WTC11 (cell line): ENCODE results near the gene OR2W3. TPM values are rescaled to one million over a fixed set of nuclear protein-coding genes. Genes with fewer than 3 reads are reported as not detected.
A peak's percentile ranks its signal among the peaks of the same experiment; 100 is the strongest.

ENCODE experiments used
- ATAC-seq: fragments of 200-7000 bp; cut with Tn5 transposase; 2 replicates; pipeline ENCODE4 v1.10.0; 2021; ENCODE audit warnings: mild to moderate bottlenecking, moderate library complexity
- CTCF ChIA-PET: fragments of 300-600 bp; sonication (Branson Sonifier 250); formaldehyde crosslinking; loops from one replicate; lab custom pipeline; 2021; ENCODE audit warnings: antibody characterized with exemption; lab: Charles Lee
- POLR2A ChIA-PET: fragments of 350-600 bp; sonication (Branson Sonifier 250); formaldehyde crosslinking; loops from one replicate; lab custom pipeline; 2021; ENCODE audit warnings: antibody characterized with exemption; lab: Charles Lee
- DNase-seq: peaks from one replicate; pipeline ENCODE4 v3.0.0; 2021; ENCODE audit warnings: low spot score
- H3K27ac Mint-ChIP-seq: 2 replicates; pipeline ENCODE4 v1.8.0; 2021; ENCODE audit warnings: mixed read lengths
- H3K27me3 Mint-ChIP-seq: 2 replicates; pipeline ENCODE4 v1.8.0; 2021; ENCODE audit warnings: low read depth, mild to moderate bottlenecking, moderate library complexity, mixed read lengths
- H3K36me3 Mint-ChIP-seq: 2 replicates; pipeline ENCODE4 v1.8.0; 2021; ENCODE audit warnings: mixed read lengths
- H3K4me1 Mint-ChIP-seq: 2 replicates; pipeline ENCODE4 v1.8.0; 2022; ENCODE audit warnings: mixed read lengths
- H3K4me3 Mint-ChIP-seq: 2 replicates; pipeline ENCODE4 v1.8.0; 2021; ENCODE audit warnings: mild to moderate bottlenecking, moderate library complexity, mixed read lengths
- H3K9me3 Mint-ChIP-seq: 2 replicates; pipeline ENCODE4 v1.8.0; 2021; ENCODE audit warnings: mixed read lengths
- ATF1 ChIP-seq: sonication (generic); formaldehyde crosslinking; IDR thresholded peaks from 2 replicates; pipeline ENCODE4 v1.8.1; 2023; ENCODE audit warnings: mild to moderate bottlenecking, moderate library complexity, missing genetic modification reagents
- ELF4 ChIP-seq: sonication (generic); formaldehyde crosslinking; IDR thresholded peaks from 2 replicates; pipeline ENCODE4 v1.8.1; 2022; ENCODE audit warnings: low read depth, mild to moderate bottlenecking, moderate library complexity, missing genetic modification reagents
- ESRRA ChIP-seq: sonication (generic); formaldehyde crosslinking; IDR thresholded peaks from 2 replicates; pipeline ENCODE4 v1.8.1; 2022; ENCODE audit warnings: mild to moderate bottlenecking, missing genetic modification reagents, borderline replicate concordance
- FOXJ3 ChIP-seq: sonication (generic); formaldehyde crosslinking; IDR thresholded peaks from 2 replicates; pipeline ENCODE4 v1.9.0; 2021; ENCODE audit warnings: missing genetic modification reagents, mild to moderate bottlenecking, borderline replicate concordance
- FOXK1 ChIP-seq: sonication (generic); formaldehyde crosslinking; IDR thresholded peaks from 2 replicates; pipeline ENCODE4 v1.8.0; 2022; ENCODE audit warnings: mild to moderate bottlenecking, moderate library complexity, missing genetic modification reagents
- FOXP1 ChIP-seq: sonication (generic); formaldehyde crosslinking; IDR thresholded peaks from 2 replicates; pipeline ENCODE4 v1.8.0; 2022; ENCODE audit warnings: missing genetic modification reagents, mild to moderate bottlenecking, moderate library complexity, borderline replicate concordance
- GABPB1 ChIP-seq: sonication (generic); formaldehyde crosslinking; IDR thresholded peaks from 2 replicates; pipeline ENCODE4 v1.8.1; 2023; ENCODE audit warnings: mild to moderate bottlenecking, missing genetic modification reagents
- HMGXB4 ChIP-seq: sonication (generic); formaldehyde crosslinking; IDR thresholded peaks from 2 replicates; pipeline ENCODE4 v1.8.1; 2023; ENCODE audit warnings: mild to moderate bottlenecking, moderate library complexity, missing genetic modification reagents
- JAZF1 ChIP-seq: fragments of 250-450 bp; sonication (Bioruptor Pico); IDR thresholded peaks from 2 replicates; pipeline ENCODE4 v1.9.0; 2021; ENCODE audit warnings: moderate library complexity, mild to moderate bottlenecking, inconsistent platforms
- NR1H2 ChIP-seq: sonication (generic); formaldehyde crosslinking; IDR thresholded peaks from 2 replicates; pipeline ENCODE4 v1.9.0; 2021; ENCODE audit warnings: mild to moderate bottlenecking, moderate library complexity, missing genetic modification reagents
- NR2C2 ChIP-seq: sonication (generic); formaldehyde crosslinking; IDR thresholded peaks from 2 replicates; pipeline ENCODE4 v1.8.0; 2022; ENCODE audit warnings: mild to moderate bottlenecking, missing genetic modification reagents
- PREB ChIP-seq: sonication (generic); formaldehyde crosslinking; IDR thresholded peaks from 2 replicates; pipeline ENCODE4 v1.8.1; 2022; ENCODE audit warnings: mild to moderate bottlenecking, missing genetic modification reagents, moderate library complexity, borderline replicate concordance
- SMAD3 ChIP-seq: sonication (generic); formaldehyde crosslinking; IDR thresholded peaks from 2 replicates; pipeline ENCODE4 v1.8.0; 2022; ENCODE audit warnings: missing genetic modification reagents, mild to moderate bottlenecking, borderline replicate concordance
- ZNF138 ChIP-seq: sonication (generic); formaldehyde crosslinking; conservative IDR thresholded peaks from 2 replicates; pipeline ENCODE4 v1.8.1; 2022; ENCODE audit warnings: mild to moderate bottlenecking, moderate library complexity, missing genetic modification reagents
- ZNF219 ChIP-seq: sonication (generic); formaldehyde crosslinking; IDR thresholded peaks from 2 replicates; pipeline ENCODE4 v1.8.0; 2023; ENCODE audit warnings: missing genetic modification reagents, mild to moderate bottlenecking, borderline replicate concordance
- ZNF232 ChIP-seq: sonication (generic); formaldehyde crosslinking; IDR thresholded peaks from 2 replicates; pipeline ENCODE4 v1.8.0; 2022; ENCODE audit warnings: mild to moderate bottlenecking, missing genetic modification reagents
- ZNF263 ChIP-seq: sonication (generic); formaldehyde crosslinking; IDR thresholded peaks from 2 replicates; pipeline ENCODE4 v1.8.1; 2022; ENCODE audit warnings: low read depth, mild to moderate bottlenecking, moderate library complexity, missing genetic modification reagents
- ZNF423 ChIP-seq: fragments of 250-450 bp; sonication (Bioruptor Pico); IDR thresholded peaks from 2 replicates; pipeline ENCODE4 v2.1.2; 2022; ENCODE audit warnings: mild to moderate bottlenecking, moderate library complexity
- total RNA-seq: library from RNA; stranded (reverse); gene quantifications from 3 replicates; pipeline ENCODE4 v1.2.3, GENCODE V29; 2021
- TF ChIP-seq, protein P1 (sequence below): fragments of 200-600 bp; IDR thresholded peaks from 2 replicates; pipeline ENCODE4 v1.8.0; 2022; ENCODE audit warnings: antibody characterized with exemption
- TF ChIP-seq, protein P2 (sequence below): fragments of 250-450 bp; sonication (Bioruptor Pico); IDR thresholded peaks from 2 replicates; pipeline ENCODE4 v1.8.0; 2021; ENCODE audit warnings: mild to moderate bottlenecking
- TF ChIP-seq, protein P3 (sequence below): fragments of 250-450 bp; sonication (Bioruptor Pico); IDR thresholded peaks from 2 replicates; pipeline ENCODE4 v1.9.0; 2021; ENCODE audit warnings: mild to moderate bottlenecking, borderline replicate concordance
- TF ChIP-seq, protein P4 (sequence below): sonication (generic); formaldehyde crosslinking; IDR thresholded peaks from 2 replicates; pipeline ENCODE4 v1.8.0; 2022; ENCODE audit warnings: mild to moderate bottlenecking, missing genetic modification reagents

The OR2W3 gene
- total RNA-seq, 1 experiment from 2014 or later, result 0.17 TPM

DNA sequence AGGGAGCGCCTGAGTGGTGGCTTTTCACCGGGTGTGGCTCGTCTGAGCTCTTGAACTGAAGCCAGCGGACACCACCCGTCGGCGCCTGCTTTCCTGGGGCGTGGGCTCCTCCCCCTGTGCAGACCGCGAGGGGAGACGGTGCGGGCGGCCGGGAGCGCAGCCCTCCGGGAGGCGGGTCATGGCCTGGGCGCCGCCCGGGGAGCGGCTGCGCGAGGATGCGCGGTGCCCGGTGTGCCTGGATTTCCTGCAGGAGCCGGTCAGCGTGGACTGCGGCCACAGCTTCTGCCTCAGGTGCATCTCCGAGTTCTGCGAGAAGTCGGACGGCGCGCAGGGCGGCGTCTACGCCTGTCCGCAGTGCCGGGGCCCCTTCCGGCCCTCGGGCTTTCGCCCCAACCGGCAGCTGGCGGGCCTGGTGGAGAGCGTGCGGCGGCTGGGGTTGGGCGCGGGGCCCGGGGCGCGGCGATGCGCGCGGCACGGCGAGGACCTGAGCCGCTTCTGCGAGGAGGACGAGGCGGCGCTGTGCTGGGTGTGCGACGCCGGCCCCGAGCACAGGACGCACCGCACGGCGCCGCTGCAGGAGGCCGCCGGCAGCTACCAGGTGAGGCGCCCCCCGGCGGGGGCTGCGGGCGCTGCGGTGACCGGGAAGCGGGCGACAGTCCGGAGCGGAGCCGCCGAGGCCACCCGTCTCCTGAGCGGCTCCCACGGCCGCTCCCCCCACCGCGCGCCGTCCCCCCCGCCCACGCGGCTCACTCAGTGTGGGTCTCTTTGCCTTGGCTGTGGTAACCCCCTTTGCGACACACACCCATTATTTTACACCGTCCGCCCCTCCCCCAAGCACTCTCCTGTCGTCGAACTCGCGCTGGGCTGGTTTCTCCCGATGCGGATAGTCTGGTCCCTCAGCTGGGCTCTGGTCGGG lies 38.1 kb upstream of the OR2W3 start, which contains the start of gene TRIM58:
Gene TRIM58 (plus strand): TSS at position 119 of the 916 bp plus-strand sequence. CDS start 60 bp downstream, at position 179.
- H3K9me3 Mint-ChIP-seq, result peaks cover 24% of the 10 kb centered on the region
- H3K27me3 Mint-ChIP-seq, result peaks cover 16% of the 10 kb centered on the region
- DNase-seq (peak; percentile 39), ATAC-seq (peak; percentile 75)
- peak within 1 kb of the TSS; percentile 72 for H3K4me3 Mint-ChIP-seq
- CTCF ChIA-PET, result interaction anchor here (0.7 to 1.8 kb wide), 4 partner anchors 10 to 79 kb away, joined by 3 to 8 read pairs (median 4); no protein-coding TSS in a partner anchor
- H3K4me1 Mint-ChIP-seq, result peaks cover 10% of the 10 kb centered on the region; the same call in 1 of the 2 replicates
- peaks cover 15% of the 10 kb centered on the region for H3K36me3 Mint-ChIP-seq
- TF ChIP-seq PREB (CRISPR knock-in tag), result no peak
- TF ChIP-seq NR2C2 (CRISPR knock-in tag), result no peak
- TF ChIP-seq GABPB1 (CRISPR knock-in tag), result no peak
- TF ChIP-seq ZNF219 (CRISPR knock-in tag), result no peak
- TF ChIP-seq ZNF423, result peak; percentile 68; the same call in 1 of the 2 replicates
- peak; percentile 50; the same call in 1 of the 2 replicates for TF ChIP-seq HMGXB4 (CRISPR knock-in tag)
- peak; percentile 77; the same call in 1 of the 2 replicates for TF ChIP-seq ESRRA (CRISPR knock-in tag)
- TF ChIP-seq, protein P1, sequence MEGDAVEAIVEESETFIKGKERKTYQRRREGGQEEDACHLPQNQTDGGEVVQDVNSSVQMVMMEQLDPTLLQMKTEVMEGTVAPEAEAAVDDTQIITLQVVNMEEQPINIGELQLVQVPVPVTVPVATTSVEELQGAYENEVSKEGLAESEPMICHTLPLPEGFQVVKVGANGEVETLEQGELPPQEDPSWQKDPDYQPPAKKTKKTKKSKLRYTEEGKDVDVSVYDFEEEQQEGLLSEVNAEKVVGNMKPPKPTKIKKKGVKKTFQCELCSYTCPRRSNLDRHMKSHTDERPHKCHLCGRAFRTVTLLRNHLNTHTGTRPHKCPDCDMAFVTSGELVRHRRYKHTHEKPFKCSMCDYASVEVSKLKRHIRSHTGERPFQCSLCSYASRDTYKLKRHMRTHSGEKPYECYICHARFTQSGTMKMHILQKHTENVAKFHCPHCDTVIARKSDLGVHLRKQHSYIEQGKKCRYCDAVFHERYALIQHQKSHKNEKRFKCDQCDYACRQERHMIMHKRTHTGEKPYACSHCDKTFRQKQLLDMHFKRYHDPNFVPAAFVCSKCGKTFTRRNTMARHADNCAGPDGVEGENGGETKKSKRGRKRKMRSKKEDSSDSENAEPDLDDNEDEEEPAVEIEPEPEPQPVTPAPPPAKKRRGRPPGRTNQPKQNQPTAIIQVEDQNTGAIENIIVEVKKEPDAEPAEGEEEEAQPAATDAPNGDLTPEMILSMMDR, result peak; percentile 26; the same call in 1 of the 2 replicates
- TF ChIP-seq, protein P2, sequence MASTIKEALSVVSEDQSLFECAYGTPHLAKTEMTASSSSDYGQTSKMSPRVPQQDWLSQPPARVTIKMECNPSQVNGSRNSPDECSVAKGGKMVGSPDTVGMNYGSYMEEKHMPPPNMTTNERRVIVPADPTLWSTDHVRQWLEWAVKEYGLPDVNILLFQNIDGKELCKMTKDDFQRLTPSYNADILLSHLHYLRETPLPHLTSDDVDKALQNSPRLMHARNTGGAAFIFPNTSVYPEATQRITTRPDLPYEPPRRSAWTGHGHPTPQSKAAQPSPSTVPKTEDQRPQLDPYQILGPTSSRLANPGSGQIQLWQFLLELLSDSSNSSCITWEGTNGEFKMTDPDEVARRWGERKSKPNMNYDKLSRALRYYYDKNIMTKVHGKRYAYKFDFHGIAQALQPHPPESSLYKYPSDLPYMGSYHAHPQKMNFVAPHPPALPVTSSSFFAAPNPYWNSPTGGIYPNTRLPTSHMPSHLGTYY (CRISPR knock-in tag), result no peak
- H3K27ac Mint-ChIP-seq, result no peak within 1 kb of the TSS
- POLR2A ChIA-PET, result no interaction called here

DNA sequence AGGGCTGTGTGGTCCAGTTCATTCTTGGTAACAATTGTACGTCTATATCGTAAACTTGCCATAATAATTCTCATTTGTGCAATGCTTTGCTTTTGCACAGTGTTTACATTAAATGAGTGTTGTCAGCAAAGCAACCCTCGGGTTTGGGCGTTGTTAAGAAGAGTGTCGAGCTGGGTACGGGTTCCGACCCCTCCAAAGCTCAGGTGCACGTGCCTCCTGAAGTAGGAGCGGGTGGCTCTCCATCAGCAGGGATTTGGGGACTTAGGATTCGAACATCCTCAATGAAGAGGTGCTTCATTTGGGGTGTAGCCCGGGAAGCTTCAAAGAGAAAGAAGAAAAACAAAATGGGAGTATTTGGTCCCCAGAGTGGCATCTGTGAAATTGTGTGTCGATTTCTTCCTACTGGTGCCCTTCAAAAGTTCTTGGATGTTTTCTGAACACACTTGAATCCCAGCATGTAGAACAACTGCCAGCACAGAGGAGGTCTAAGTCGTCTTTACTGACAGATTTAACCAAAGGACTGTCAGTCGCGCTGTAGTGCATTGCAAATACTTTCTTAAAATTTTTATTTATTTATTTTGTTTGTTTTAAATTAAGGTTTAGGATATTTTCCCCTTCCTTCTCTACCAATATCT lies 37.3 kb upstream of the OR2W3 start:
- peaks cover 10% of the 10 kb centered on the region; the same call in 1 of the 2 replicates for H3K4me1 Mint-ChIP-seq
- ChIA-PET CTCF (interaction anchor here (0.7 to 1.8 kb wide), 3 partner anchors 11 to 28 kb away, joined by 3 to 8 read pairs (median 5); no protein-coding TSS in a partner anchor), POLR2A (no interaction called here)
- no peak for DNase-seq
- peaks cover 15% of the 10 kb centered on the region for H3K36me3 Mint-ChIP-seq
- H3K27ac Mint-ChIP-seq, result no peak overlapping the region
- H3K27me3 Mint-ChIP-seq, result peaks cover 16% of the 10 kb centered on the region
- ATAC-seq, result no peak
- H3K4me3 Mint-ChIP-seq, result peak overlapping the region; percentile 72
- TF ChIP-seq, protein P3, sequence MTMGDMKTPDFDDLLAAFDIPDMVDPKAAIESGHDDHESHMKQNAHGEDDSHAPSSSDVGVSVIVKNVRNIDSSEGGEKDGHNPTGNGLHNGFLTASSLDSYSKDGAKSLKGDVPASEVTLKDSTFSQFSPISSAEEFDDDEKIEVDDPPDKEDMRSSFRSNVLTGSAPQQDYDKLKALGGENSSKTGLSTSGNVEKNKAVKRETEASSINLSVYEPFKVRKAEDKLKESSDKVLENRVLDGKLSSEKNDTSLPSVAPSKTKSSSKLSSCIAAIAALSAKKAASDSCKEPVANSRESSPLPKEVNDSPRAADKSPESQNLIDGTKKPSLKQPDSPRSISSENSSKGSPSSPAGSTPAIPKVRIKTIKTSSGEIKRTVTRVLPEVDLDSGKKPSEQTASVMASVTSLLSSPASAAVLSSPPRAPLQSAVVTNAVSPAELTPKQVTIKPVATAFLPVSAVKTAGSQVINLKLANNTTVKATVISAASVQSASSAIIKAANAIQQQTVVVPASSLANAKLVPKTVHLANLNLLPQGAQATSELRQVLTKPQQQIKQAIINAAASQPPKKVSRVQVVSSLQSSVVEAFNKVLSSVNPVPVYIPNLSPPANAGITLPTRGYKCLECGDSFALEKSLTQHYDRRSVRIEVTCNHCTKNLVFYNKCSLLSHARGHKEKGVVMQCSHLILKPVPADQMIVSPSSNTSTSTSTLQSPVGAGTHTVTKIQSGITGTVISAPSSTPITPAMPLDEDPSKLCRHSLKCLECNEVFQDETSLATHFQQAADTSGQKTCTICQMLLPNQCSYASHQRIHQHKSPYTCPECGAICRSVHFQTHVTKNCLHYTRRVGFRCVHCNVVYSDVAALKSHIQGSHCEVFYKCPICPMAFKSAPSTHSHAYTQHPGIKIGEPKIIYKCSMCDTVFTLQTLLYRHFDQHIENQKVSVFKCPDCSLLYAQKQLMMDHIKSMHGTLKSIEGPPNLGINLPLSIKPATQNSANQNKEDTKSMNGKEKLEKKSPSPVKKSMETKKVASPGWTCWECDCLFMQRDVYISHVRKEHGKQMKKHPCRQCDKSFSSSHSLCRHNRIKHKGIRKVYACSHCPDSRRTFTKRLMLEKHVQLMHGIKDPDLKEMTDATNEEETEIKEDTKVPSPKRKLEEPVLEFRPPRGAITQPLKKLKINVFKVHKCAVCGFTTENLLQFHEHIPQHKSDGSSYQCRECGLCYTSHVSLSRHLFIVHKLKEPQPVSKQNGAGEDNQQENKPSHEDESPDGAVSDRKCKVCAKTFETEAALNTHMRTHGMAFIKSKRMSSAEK, result no peak
- TF ChIP-seq, protein P4, sequence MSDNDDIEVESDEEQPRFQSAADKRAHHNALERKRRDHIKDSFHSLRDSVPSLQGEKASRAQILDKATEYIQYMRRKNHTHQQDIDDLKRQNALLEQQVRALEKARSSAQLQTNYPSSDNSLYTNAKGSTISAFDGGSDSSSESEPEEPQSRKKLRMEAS (CRISPR knock-in tag), result no peak
- TF ChIP-seq ELF4 (CRISPR knock-in tag) (no peak), FOXJ3 (CRISPR knock-in tag) (no peak), FOXP1 (no peak), SMAD3 (CRISPR knock-in tag) (no peak), ZNF263 (CRISPR knock-in tag) (no peak), ATF1 (CRISPR knock-in tag) (no peak), JAZF1 (CRISPR knock-in tag) (no peak), ZNF138 (CRISPR knock-in tag) (no peak), ZNF232 (CRISPR knock-in tag) (no peak), ESRRA (CRISPR knock-in tag) (no peak), NR1H2 (CRISPR knock-in tag) (no peak), FOXK1 (CRISPR knock-in tag) (no peak)
- H3K9me3 Mint-ChIP-seq, result peaks cover 30% of the 10 kb centered on the region
